Measurements from ENCODE around the gene TNFSF11. TPM values are rescaled to one million over a fixed set of nuclear protein-coding genes. Genes with fewer than 3 reads are reported as not detected.

TNFSF11 gene
- polyA plus RNA-seq, 5 donors = 0.14 to 0.49 (median 0.36) TPM

GRCh38 chr13:42653679-42654078 lies 79.7 kb downstream of the TNFSF11 start:
- no peak for DNase-seq

GRCh38 chr13:42654212-42654611 lies 80.3 kb downstream of the TNFSF11 start:
- no peak for DNase-seq

GRCh38 chr13:42654722-42655121 lies 80.8 kb downstream of the TNFSF11 start:
- DNase-seq = no peak

GRCh38 chr13:42656161-42656560 lies 82.2 kb downstream of the TNFSF11 start:
- DNase-seq = no peak

GRCh38 chr13:42656958-42657357 lies 83.0 kb downstream of the TNFSF11 start:
- DNase-seq = no peak

Other genes starting within 250 kb of the TNFSF11 start
- gene FAM216B, start 207.4 kb downstream of the TNFSF11 start, polyA plus RNA-seq (ENCODE audit: insufficient read depth in 1 of 5, insufficient read length in 5 of 5, low replicate concordance in 1 of 5) = 10 to 100 TPM in 4 of 5 donors, 1 to 10 TPM in 1; 2.4 to 17.6 (median 11.4) TPM

Measured in right lung (tissue), 5 donors.